GM06990 (cell line): ENCODE measurements around the gene FCSK.

Experiments used
- DNase-seq: peaks from one replicate; pipeline ENCODE4 v3.0.0-alpha.2; 2011; ENCODE audit not compliant: insufficient read length; ENCODE audit errors: extremely low read depth
- H3K27me3 ChIP-seq: replicated peaks from 2 replicates; pipeline ENCODE4 v1.6.0; 2011; ENCODE audit warnings: low read length; ENCODE audit not compliant: control insufficient read depth, insufficient read depth
- H3K36me3 ChIP-seq: 2 replicates; pipeline ENCODE4 v1.5.1; 2011; ENCODE audit warnings: low read length; ENCODE audit not compliant: control insufficient read depth, insufficient read depth
- H3K4me3 ChIP-seq: replicated peaks from 2 replicates; pipeline ENCODE4 v1.5.1; 2011; ENCODE audit warnings: low read depth, mild to moderate bottlenecking, control low read depth, low read length
- CTCF ChIP-seq: IDR thresholded peaks from 2 replicates; pipeline ENCODE4 v1.5.1; 2011; ENCODE audit warnings: low read length, control low read depth, mild to moderate bottlenecking, inconsistent platforms; ENCODE audit not compliant: insufficient read depth, poor library complexity, severe bottlenecking

FCSK gene

GRCh38 chr16:70421014-70421413 lies 33.4 kb upstream of the FCSK start:
- Histone ChIP-seq H3K4me3 (no peak overlapping the region), H3K36me3 (peaks cover 18% of the 10 kb centered on the region), H3K27me3 (no peaks in the 10 kb centered on the region)
- DNase-seq, result no peak
- no peak for TF ChIP-seq CTCF

GRCh38 chr16:70421473-70422311 lies 32.7 kb upstream of the FCSK start:
- no peak for DNase-seq
- no peak for TF ChIP-seq CTCF
- H3K36me3 ChIP-seq, result peaks cover 18% of the 10 kb centered on the region
- H3K27me3 ChIP-seq, result no peaks in the 10 kb centered on the region
- H3K4me3 ChIP-seq, result no peak overlapping the region

- H3K36me3 ChIP-seq, result peaks cover 18% of the 10 kb centered on the region
- no peaks in the 10 kb centered on the region for H3K27me3 ChIP-seq
- TF ChIP-seq CTCF, result no peak
- no peak for DNase-seq
- no peak overlapping the region for H3K4me3 ChIP-seq
Observed at GRCh38 chr16:70422543-70422942, 31.9 kb upstream of the FCSK start.

GRCh38 chr16:70427786-70428177 lies 26.6 kb upstream of the FCSK start:
- TF ChIP-seq CTCF, result no peak
- Histone ChIP-seq H3K36me3 (peaks cover 8% of the 10 kb centered on the region), H3K27me3 (no peaks in the 10 kb centered on the region), H3K4me3 (no peak overlapping the region)
- DNase-seq, result no peak

- DNase-seq, result peak; percentile 81
- peak overlapping the region; percentile 10 for H3K4me3 ChIP-seq
- TF ChIP-seq CTCF, result no peak
- no peaks in the 10 kb centered on the region for H3K27me3 ChIP-seq
- peaks cover 8% of the 10 kb centered on the region for H3K36me3 ChIP-seq
Observed at GRCh38 chr16:70428178-70428998, 26.0 kb upstream of the FCSK start.
